ENCODE data around the gene HELZ. TPM values are rescaled to one million over a fixed set of nuclear protein-coding genes. Genes with fewer than 3 reads are reported as not detected.

HELZ gene
- total and polyA plus RNA-seq, 8 donors: 27.2 to 64.6 (median 37.3) TPM

GRCh38 chr17:67216578-67217320 lies 28.2 kb downstream of the HELZ start:
- ATAC-seq (no peak), DNase-seq (no peak)
- Histone ChIP-seq H3K4me3 (no peak overlapping the region), H3K4me1 (peaks cover 12 to 55% of the 10 kb centered on the region in 2 donors), H3K27me3 (no peaks in the 10 kb centered on the region), H3K27ac (no peak overlapping the region), H3K36me3 (peaks cover 0 to 42% of the 10 kb centered on the region in 2 donors), H3K9me3 (no peaks in the 10 kb centered on the region)
- TF ChIP-seq CTCF (IDR thresholded peaks at IDR 0.05): no peak
- intact Hi-C loops (cut with DNase I): loop anchor here in 1 of 2 donors (10.0 kb wide), 1 partner anchor 512 kb away; no protein-coding TSS in a partner anchor

- no peak overlapping the region for H3K27ac ChIP-seq
- H3K9me3 ChIP-seq: no peaks in the 10 kb centered on the region
Measured at GRCh38 chr17:67215991-67216421, 29.0 kb downstream of the HELZ start.

GRCh38 chr17:67212714-67213417 lies 32.1 kb downstream of the HELZ start:
- Histone ChIP-seq H3K4me3 (no peak overlapping the region), H3K4me1 (peaks cover 16 to 54% of the 10 kb centered on the region in 2 donors), H3K9me3 (no peaks in the 10 kb centered on the region), H3K27ac (no peak overlapping the region), H3K36me3 (peaks cover 0 to 34% of the 10 kb centered on the region in 2 donors), H3K27me3 (no peaks in the 10 kb centered on the region)
- TF ChIP-seq CTCF (IDR thresholded peaks at IDR 0.05): no peak
- no peak for DNase-seq
- intact Hi-C loops (cut with DNase I): loop anchor here in 1 of 2 donors (10.0 kb wide), 1 partner anchor 508 kb away; no protein-coding TSS in a partner anchor
- ATAC-seq: peak; percentile 41

More at GRCh38 chr17:67215991-67216421, 29.0 kb downstream of the HELZ start:
- peaks cover 16 to 55% of the 10 kb centered on the region in 2 donors for H3K4me1 ChIP-seq
- H3K27me3 ChIP-seq: no peaks in the 10 kb centered on the region
- peak; percentile 11 for ATAC-seq
- no peak overlapping the region for H3K4me3 ChIP-seq
- no peak for DNase-seq
- intact Hi-C loops (cut with DNase I): loop anchor here in 1 of 2 donors (10.0 kb wide), 1 partner anchor 511 kb away; no protein-coding TSS in a partner anchor
- no peak for TF ChIP-seq CTCF (IDR thresholded peaks at IDR 0.05)
- peaks cover 0 to 42% of the 10 kb centered on the region in 2 donors for H3K36me3 ChIP-seq

- Histone ChIP-seq H3K4me3 (no peak overlapping the region), H3K9me3 (no peaks in the 10 kb centered on the region), H3K4me1 (peaks cover 16 to 48% of the 10 kb centered on the region in 2 donors), H3K36me3 (peaks cover 0 to 27% of the 10 kb centered on the region in 2 donors), H3K27ac (no peak overlapping the region), H3K27me3 (no peaks in the 10 kb centered on the region)
- intact Hi-C loops (cut with DNase I): loop anchor here in 1 of 2 donors (10.0 kb wide), 1 partner anchor 507 kb away; no protein-coding TSS in a partner anchor
- DNase-seq (no peak), ATAC-seq (no peak)
- no peak for TF ChIP-seq CTCF (IDR thresholded peaks at IDR 0.05)
Measured at GRCh38 chr17:67212231-67212630, 32.8 kb downstream of the HELZ start.

GRCh38 chr17:67211742-67212141 lies 33.3 kb downstream of the HELZ start:
- ATAC-seq: peak; percentile 63
- H3K4me1 ChIP-seq: peaks cover 16 to 44% of the 10 kb centered on the region in 2 donors
- intact Hi-C loops (cut with DNase I): loop anchor here in 1 of 2 donors (10.0 kb wide), 1 partner anchor 507 kb away; no protein-coding TSS in a partner anchor
- H3K36me3 ChIP-seq: peaks cover 0 to 23% of the 10 kb centered on the region in 2 donors
- no peaks in the 10 kb centered on the region for H3K27me3 ChIP-seq
- H3K4me3 ChIP-seq: no peak overlapping the region
- no peak for DNase-seq
- TF ChIP-seq CTCF (IDR thresholded peaks at IDR 0.05): no peak
- H3K27ac ChIP-seq: no peak overlapping the region
- H3K9me3 ChIP-seq: no peaks in the 10 kb centered on the region

Measured in left lung (tissue), 10 donors.